K562 (cell line): ENCODE results near the gene CST6. TPM values are rescaled to one million over a fixed set of nuclear protein-coding genes. Genes with fewer than 3 reads are reported as not detected.

Experiments
- FIP1L1 ChIP-seq: fragments of 200-400 bp; formaldehyde crosslinking; IDR thresholded peaks from 2 replicates; pipeline ENCODE4 v1.6.1; 2018; ENCODE audit warnings: mild to moderate bottlenecking, low read depth, low read length; ENCODE audit not compliant: poor library complexity, severe bottlenecking
- HMG20B ChIP-seq: fragments of 250-450 bp; sonication (Bioruptor Pico); IDR thresholded peaks from 2 replicates; pipeline ENCODE4 v1.5.0; 2021; ENCODE audit warnings: mild to moderate bottlenecking
- HMGN3 ChIP-seq: IDR thresholded peaks from 2 replicates; pipeline ENCODE4 v1.6.1; 2011; ENCODE audit warnings: borderline replicate concordance, low read depth, mild to moderate bottlenecking, mixed read lengths, low read length; ENCODE audit not compliant: insufficient read length; ENCODE audit errors: extremely low read depth
- JUN ChIP-seq, 2 experiments: sonication (generic) in 1 of 2; formaldehyde crosslinking in 1 of 2; IDR thresholded peaks; 2 replicates each; pipeline versions ENCODE4 v1.6.1 to v1.8.0; 2012 to 2022; ENCODE audit warnings: borderline replicate concordance in 2 of 2, mild to moderate bottlenecking in 2 of 2, improper control_type of control experiment in 1 of 2, low read depth in 1 of 2, low read length in 1 of 2, missing genetic modification reagents in 1 of 2
- JUND ChIP-seq, 2 experiments: IDR thresholded peaks; 2 replicates in 1 of 2; 3 replicates in 1 of 2; pipeline ENCODE4 v1.6.1; 2011; ENCODE audit warnings: borderline replicate concordance in 2 of 2, low read depth in 2 of 2, low read length in 2 of 2, improper control_type of control experiment in 1 of 2, missing biosample characterization in 1 of 2, missing genetic modification characterization in 1 of 2, missing genetic modification reagents in 1 of 2
- PHF8 ChIP-seq: fragments of 200-600 bp; sonication (generic); IDR thresholded peaks from 2 replicates; pipeline ENCODE4 v1.6.1; 2012; ENCODE audit warnings: mixed run types, mild to moderate bottlenecking, inconsistent platforms, low read length, moderate library complexity, borderline replicate concordance
- ZNF431 ChIP-seq: sonication (generic); formaldehyde crosslinking; IDR thresholded peaks from 2 replicates; pipeline ENCODE4 v1.8.0; 2022; ENCODE audit warnings: mild to moderate bottlenecking, missing genetic modification reagents
- polyA plus RNA-seq, 8 experiments: library from polyadenylated mRNA; depleted of rRNA in 4 of 8; stranded (reverse) in 5 of 8; unstranded in 3 of 8; fragments of >200 nt; fragmentation: Nextera tagmentation in 2 of 8; fragmentation: Illumina TruSeq in 1 of 8; extraction: Ambion mirVana in 2 of 8; extraction: Trizol in 1 of 8; gene quantifications; 2 replicates each; pipeline versions ENCODE4 v1.2.1 to v1.2.3, GENCODE V29; 2011 to 2014; ENCODE audit warnings: inconsistent platforms in 1 of 8, missing spikeins in 1 of 8
- total RNA-seq, 7 experiments: library from RNA; depleted of rRNA in 6 of 7; stranded (reverse); fragments of >200 nt in 6 of 7; fragmentation: Illumina TruSeq in 2 of 7; extraction: Trizol in 2 of 7; gene quantifications; 2 replicates each; pipeline versions ENCODE4 v1.2.1 to v1.2.3, GENCODE V29; 2011 to 2021; ENCODE audit warnings: low replicate concordance in 1 of 7
- TF ChIP-seq, protein P1 (sequence below), 2 experiments: fragments of 450-650 bp in 1 of 2; sonication (generic) in 1 of 2; formaldehyde crosslinking in 1 of 2; IDR thresholded peaks in 1 of 2; conservative IDR thresholded peaks in 1 of 2; 2 replicates each; pipeline versions ENCODE4 v1.6.1 to v1.8.1; 2016 to 2023; ENCODE audit warnings: mild to moderate bottlenecking in 2 of 2, moderate library complexity in 2 of 2, inconsistent platforms in 1 of 2, missing genetic modification reagents in 1 of 2
- TF ChIP-seq, protein P2 (sequence below): sonication (generic); formaldehyde crosslinking; IDR thresholded peaks from 2 replicates; pipeline ENCODE4 v1.4.0; 2020; ENCODE audit warnings: mild to moderate bottlenecking, missing genetic modification reagents
- TF ChIP-seq, protein P3 (sequence below), 3 experiments: fragments of 200-800 bp in 1 of 3; fragments of 250-450 bp in 1 of 3; fragments of 450-650 bp in 1 of 3; sonication (Bioruptor Pico) in 1 of 3; sonication (Bioruptor generic) in 1 of 3; formaldehyde crosslinking in 1 of 3; IDR thresholded peaks; 2 replicates each; pipeline versions ENCODE4 v1.6.1 to v1.8.0; 2016 to 2022; ENCODE audit warnings: mild to moderate bottlenecking in 2 of 3, missing genetic modification characterization in 2 of 3, missing compliant biosample characterization in 1 of 3, moderate library complexity in 1 of 3
- TF ChIP-seq, protein P4 (sequence below): fragments of 450-650 bp; IDR thresholded peaks from 2 replicates; pipeline ENCODE4 v1.6.1; 2016; ENCODE audit warnings: antibody characterized with exemption
- TF ChIP-seq, protein P5 (sequence below): sonication (generic); formaldehyde crosslinking; IDR thresholded peaks from 2 replicates; pipeline ENCODE4 v1.8.1; 2023; ENCODE audit warnings: mild to moderate bottlenecking, missing genetic modification reagents

The CST6 gene
- total and polyA plus RNA-seq, 9 of the 15 experiments (the other 6 are each of a cell fraction or from before 2014, with no cell fraction given) = not detected

- TF ChIP-seq, protein P1, sequence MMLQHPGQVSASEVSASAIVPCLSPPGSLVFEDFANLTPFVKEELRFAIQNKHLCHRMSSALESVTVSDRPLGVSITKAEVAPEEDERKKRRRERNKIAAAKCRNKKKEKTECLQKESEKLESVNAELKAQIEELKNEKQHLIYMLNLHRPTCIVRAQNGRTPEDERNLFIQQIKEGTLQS (IDR thresholded peaks at IDR 0.05) = no peak
- TF ChIP-seq, protein P1 (CRISPR knock-in tag; conservative IDR thresholded peaks at IDR 0.05) = 0 out of 2 replicates have a peak, but pooled peaks have one; percentile 12
- TF ChIP-seq PHF8 (peak; percentile 92), JUN (IDR thresholded peaks at IDR 0.05; ENCODE audit: borderline replicate concordance, low read depth, low read length) (peak; percentile 33; the same call in 1 of the 2 replicates), JUN (CRISPR knock-in tag; IDR thresholded peaks at IDR 0.05; ENCODE audit: borderline replicate concordance) (no peak), HMG20B (no peak), FIP1L1 (peak; percentile 73), HMGN3 (peak; percentile 62), ZNF431 (CRISPR knock-in tag) (0 out of 2 replicates have a peak, but pooled peaks have one; percentile 53), JUND (IDR thresholded peaks at IDR 0.05; ENCODE audit: borderline replicate concordance, low read depth, low read length) (peak; percentile 66; the same call in 1 of the 2 replicates), JUND (tag; IDR thresholded peaks at IDR 0.05; ENCODE audit: borderline replicate concordance, low read depth, low read length) (no peak; the same call in 2 of the 3 replicates)
- TF ChIP-seq, protein P2, sequence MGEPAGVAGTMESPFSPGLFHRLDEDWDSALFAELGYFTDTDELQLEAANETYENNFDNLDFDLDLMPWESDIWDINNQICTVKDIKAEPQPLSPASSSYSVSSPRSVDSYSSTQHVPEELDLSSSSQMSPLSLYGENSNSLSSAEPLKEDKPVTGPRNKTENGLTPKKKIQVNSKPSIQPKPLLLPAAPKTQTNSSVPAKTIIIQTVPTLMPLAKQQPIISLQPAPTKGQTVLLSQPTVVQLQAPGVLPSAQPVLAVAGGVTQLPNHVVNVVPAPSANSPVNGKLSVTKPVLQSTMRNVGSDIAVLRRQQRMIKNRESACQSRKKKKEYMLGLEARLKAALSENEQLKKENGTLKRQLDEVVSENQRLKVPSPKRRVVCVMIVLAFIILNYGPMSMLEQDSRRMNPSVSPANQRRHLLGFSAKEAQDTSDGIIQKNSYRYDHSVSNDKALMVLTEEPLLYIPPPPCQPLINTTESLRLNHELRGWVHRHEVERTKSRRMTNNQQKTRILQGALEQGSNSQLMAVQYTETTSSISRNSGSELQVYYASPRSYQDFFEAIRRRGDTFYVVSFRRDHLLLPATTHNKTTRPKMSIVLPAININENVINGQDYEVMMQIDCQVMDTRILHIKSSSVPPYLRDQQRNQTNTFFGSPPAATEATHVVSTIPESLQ (CRISPR knock-in tag) = peak; percentile 63; the same call in 1 of the 2 replicates
- TF ChIP-seq, protein P3, sequence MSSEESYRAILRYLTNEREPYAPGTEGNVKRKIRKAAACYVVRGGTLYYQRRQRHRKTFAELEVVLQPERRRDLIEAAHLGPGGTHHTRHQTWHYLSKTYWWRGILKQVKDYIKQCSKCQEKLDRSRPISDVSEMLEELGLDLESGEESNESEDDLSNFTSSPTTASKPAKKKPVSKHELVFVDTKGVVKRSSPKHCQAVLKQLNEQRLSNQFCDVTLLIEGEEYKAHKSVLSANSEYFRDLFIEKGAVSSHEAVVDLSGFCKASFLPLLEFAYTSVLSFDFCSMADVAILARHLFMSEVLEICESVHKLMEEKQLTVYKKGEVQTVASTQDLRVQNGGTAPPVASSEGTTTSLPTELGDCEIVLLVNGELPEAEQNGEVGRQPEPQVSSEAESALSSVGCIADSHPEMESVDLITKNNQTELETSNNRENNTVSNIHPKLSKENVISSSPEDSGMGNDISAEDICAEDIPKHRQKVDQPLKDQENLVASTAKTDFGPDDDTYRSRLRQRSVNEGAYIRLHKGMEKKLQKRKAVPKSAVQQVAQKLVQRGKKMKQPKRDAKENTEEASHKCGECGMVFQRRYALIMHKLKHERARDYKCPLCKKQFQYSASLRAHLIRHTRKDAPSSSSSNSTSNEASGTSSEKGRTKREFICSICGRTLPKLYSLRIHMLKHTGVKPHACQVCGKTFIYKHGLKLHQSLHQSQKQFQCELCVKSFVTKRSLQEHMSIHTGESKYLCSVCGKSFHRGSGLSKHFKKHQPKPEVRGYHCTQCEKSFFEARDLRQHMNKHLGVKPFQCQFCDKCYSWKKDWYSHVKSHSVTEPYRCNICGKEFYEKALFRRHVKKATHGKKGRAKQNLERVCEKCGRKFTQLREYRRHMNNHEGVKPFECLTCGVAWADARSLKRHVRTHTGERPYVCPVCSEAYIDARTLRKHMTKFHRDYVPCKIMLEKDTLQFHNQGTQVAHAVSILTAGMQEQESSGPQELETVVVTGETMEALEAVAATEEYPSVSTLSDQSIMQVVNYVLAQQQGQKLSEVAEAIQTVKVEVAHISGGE (CRISPR knock-in tag; IDR thresholded peaks at IDR 0.05) = peak; percentile 9 to 95 (median 63); a peak in 5 of 6 replicates
- TF ChIP-seq, protein P4, sequence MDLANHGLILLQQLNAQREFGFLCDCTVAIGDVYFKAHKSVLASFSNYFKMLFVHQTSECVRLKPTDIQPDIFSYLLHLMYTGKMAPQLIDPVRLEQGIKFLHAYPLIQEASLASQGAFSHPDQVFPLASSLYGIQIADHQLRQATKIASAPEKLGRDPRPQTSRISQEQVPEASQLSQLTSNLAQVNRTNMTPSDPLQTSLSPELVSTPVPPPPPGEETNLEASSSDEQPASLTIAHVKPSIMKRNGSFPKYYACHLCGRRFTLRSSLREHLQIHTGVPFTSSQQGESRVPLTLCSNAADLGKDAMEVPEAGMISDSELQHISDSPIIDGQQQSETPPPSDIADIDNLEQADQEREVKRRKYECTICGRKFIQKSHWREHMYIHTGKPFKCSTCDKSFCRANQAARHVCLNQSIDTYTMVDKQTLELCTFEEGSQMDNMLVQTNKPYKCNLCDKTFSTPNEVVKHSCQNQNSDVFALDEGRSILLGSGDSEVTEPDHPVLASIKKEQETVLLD = peak; percentile 81
- TF ChIP-seq, protein P5, sequence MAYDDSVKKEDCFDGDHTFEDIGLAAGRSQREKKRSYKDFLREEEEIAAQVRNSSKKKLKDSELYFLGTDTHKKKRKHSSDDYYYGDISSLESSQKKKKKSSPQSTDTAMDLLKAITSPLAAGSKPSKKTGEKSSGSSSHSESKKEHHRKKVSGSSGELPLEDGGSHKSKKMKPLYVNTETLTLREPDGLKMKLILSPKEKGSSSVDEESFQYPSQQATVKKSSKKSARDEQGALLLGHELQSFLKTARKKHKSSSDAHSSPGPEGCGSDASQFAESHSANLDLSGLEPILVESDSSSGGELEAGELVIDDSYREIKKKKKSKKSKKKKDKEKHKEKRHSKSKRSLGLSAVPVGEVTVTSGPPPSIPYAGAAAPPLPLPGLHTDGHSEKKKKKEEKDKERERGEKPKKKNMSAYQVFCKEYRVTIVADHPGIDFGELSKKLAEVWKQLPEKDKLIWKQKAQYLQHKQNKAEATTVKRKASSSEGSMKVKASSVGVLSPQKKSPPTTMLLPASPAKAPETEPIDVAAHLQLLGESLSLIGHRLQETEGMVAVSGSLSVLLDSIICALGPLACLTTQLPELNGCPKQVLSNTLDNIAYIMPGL (CRISPR knock-in tag) = peak; percentile 73; the same call in 1 of the 2 replicates
Measured at GRCh38 chr11:66051766-66052663, 40.2 kb downstream of the CST6 start, which contains the start of gene SF3B2 (continued).
